ENCODE results near the gene PARVG. TPM values are rescaled to one million over a fixed set of nuclear protein-coding genes. Genes with fewer than 3 reads are reported as not detected.

PARVG gene
- total RNA-seq, 1 donor from 2014 or later: 19.9 TPM

- Histone ChIP-seq H3K36me3 (no peaks in the 10 kb centered on the region), H3K27ac (no peak overlapping the region), H3K27me3 (no peaks in the 10 kb centered on the region), H3K4me1 (no peaks in the 10 kb centered on the region), H3K9me3 (no peaks in the 10 kb centered on the region), H3K4me3 (no peak overlapping the region)
- DNase-seq (ENCODE audit: low spot score in 2 of 2): no peak
- intact Hi-C loops (cut with DNase I): no loop called here
- TF ChIP-seq CTCF (IDR thresholded peaks at IDR 0.05): no peak
Observed at GRCh38 chr22:44219101-44219870, 38.6 kb downstream of the PARVG start.

- no peaks in the 10 kb centered on the region for H3K9me3 ChIP-seq
- no peaks in the 10 kb centered on the region for H3K36me3 ChIP-seq
- no peak overlapping the region for H3K4me3 ChIP-seq
- no peaks in the 10 kb centered on the region for H3K4me1 ChIP-seq
- no peaks in the 10 kb centered on the region for H3K27me3 ChIP-seq
- TF ChIP-seq CTCF (IDR thresholded peaks at IDR 0.05): no peak
- H3K27ac ChIP-seq: no peak overlapping the region
- DNase-seq (ENCODE audit: low spot score in 2 of 2): no peak
- intact Hi-C loops (cut with DNase I): no loop called here
Observed at GRCh38 chr22:44220727-44221680, 40.3 kb downstream of the PARVG start.

- intact Hi-C loops (cut with DNase I): no loop called here
- Histone ChIP-seq H3K4me1 (no peaks in the 10 kb centered on the region), H3K27ac (no peak overlapping the region), H3K36me3 (no peaks in the 10 kb centered on the region), H3K27me3 (no peaks in the 10 kb centered on the region), H3K4me3 (no peak overlapping the region), H3K9me3 (no peaks in the 10 kb centered on the region)
- DNase-seq (ENCODE audit: low spot score in 2 of 2): no peak
- TF ChIP-seq CTCF (IDR thresholded peaks at IDR 0.05): no peak
Observed at GRCh38 chr22:44221710-44222475, 41.2 kb downstream of the PARVG start.

- no peak overlapping the region for H3K27ac ChIP-seq
- no peaks in the 10 kb centered on the region for H3K36me3 ChIP-seq
- H3K9me3 ChIP-seq: peaks cover 0 to 11% of the 10 kb centered on the region in 2 donors
- no peak for TF ChIP-seq CTCF (IDR thresholded peaks at IDR 0.05)
- no peak for DNase-seq (ENCODE audit: low spot score in 2 of 2)
- no peak overlapping the region for H3K4me3 ChIP-seq
- intact Hi-C loops (cut with DNase I): no loop called here
- H3K4me1 ChIP-seq: no peaks in the 10 kb centered on the region
- no peaks in the 10 kb centered on the region for H3K27me3 ChIP-seq
Observed at GRCh38 chr22:44224166-44224565, 43.4 kb downstream of the PARVG start.

GRCh38 chr22:44225091-44225689 lies 44.5 kb downstream of the PARVG start:
- TF ChIP-seq CTCF (IDR thresholded peaks at IDR 0.05): no peak
- Histone ChIP-seq H3K36me3 (no peaks in the 10 kb centered on the region), H3K9me3 (peaks cover 0 to 14% of the 10 kb centered on the region in 2 donors), H3K27ac (no peak overlapping the region), H3K27me3 (no peaks in the 10 kb centered on the region), H3K4me3 (no peak overlapping the region), H3K4me1 (no peaks in the 10 kb centered on the region)
- intact Hi-C loops (cut with DNase I): no loop called here
- no peak for DNase-seq (ENCODE audit: low spot score in 2 of 2)
